HepG2 (cell line): ENCODE results near the gene WSCD2.

Source experiments
- CBX5 ChIP-seq: sonication (generic); formaldehyde crosslinking; IDR thresholded peaks from 2 replicates; pipeline ENCODE4 v1.4.0; 2020; ENCODE audit warnings: missing genetic modification reagents, borderline replicate concordance
- CHD4 ChIP-seq: fragments of 200-600 bp; sonication (generic); IDR thresholded peaks from 2 replicates; pipeline ENCODE4 v1.7.0; 2017; ENCODE audit warnings: mild to moderate bottlenecking, low read length, borderline replicate concordance
- MAFK ChIP-seq, 2 experiments: IDR thresholded peaks in 1 of 2; conservative IDR thresholded peaks in 1 of 2; 2 replicates each; pipeline ENCODE4 v1.6.1; 2011; ENCODE audit warnings: improper control_type of control experiment in 2 of 2, low read length in 2 of 2
- NFE2L1 ChIP-seq: sonication (generic); formaldehyde crosslinking; IDR thresholded peaks from 2 replicates; pipeline ENCODE4 v1.4.0; 2020; ENCODE audit warnings: missing genetic modification reagents, mild to moderate bottlenecking, borderline replicate concordance
- SMC3 ChIP-seq: IDR thresholded peaks from 2 replicates; pipeline ENCODE4 v1.6.1; 2011; ENCODE audit warnings: low read length, improper control_type of control experiment
- TRIM24 ChIP-seq: sonication (generic); formaldehyde crosslinking; IDR thresholded peaks from 2 replicates; pipeline ENCODE4 v1.8.0; 2022; ENCODE audit warnings: mild to moderate bottlenecking, missing genetic modification reagents
- TF ChIP-seq, protein P1 (sequence below), 2 experiments: sonication (generic) in 1 of 2; formaldehyde crosslinking in 1 of 2; IDR thresholded peaks; 2 replicates each; pipeline versions ENCODE4 v1.4.0 to v1.6.1; 2018 to 2020; ENCODE audit warnings: missing genetic modification reagents in 2 of 2, borderline replicate concordance in 1 of 2, low read depth in 1 of 2, mild to moderate bottlenecking in 1 of 2, missing biosample characterization in 1 of 2
- TF ChIP-seq, protein P2 (sequence below): sonication (generic); formaldehyde crosslinking; IDR thresholded peaks from 2 replicates; pipeline ENCODE4 v1.4.0; 2020; ENCODE audit warnings: missing genetic modification reagents
- TF ChIP-seq, protein P3 (sequence below): IDR thresholded peaks from 2 replicates; pipeline ENCODE4 v1.6.1; 2012; ENCODE audit warnings: inconsistent platforms
- TF ChIP-seq, protein P4 (sequence below), 2 experiments: IDR thresholded peaks; 2 replicates each; pipeline ENCODE4 v1.6.1; 2011 to 2012; ENCODE audit warnings: low read length in 2 of 2, borderline replicate concordance in 1 of 2, low read depth in 1 of 2, mild to moderate bottlenecking in 1 of 2, moderate library complexity in 1 of 2
- TF ChIP-seq, protein P5 (sequence below): sonication (generic); formaldehyde crosslinking; IDR thresholded peaks from 2 replicates; pipeline ENCODE4 v1.4.0; 2020; ENCODE audit warnings: mild to moderate bottlenecking, missing genetic modification reagents

DNA sequence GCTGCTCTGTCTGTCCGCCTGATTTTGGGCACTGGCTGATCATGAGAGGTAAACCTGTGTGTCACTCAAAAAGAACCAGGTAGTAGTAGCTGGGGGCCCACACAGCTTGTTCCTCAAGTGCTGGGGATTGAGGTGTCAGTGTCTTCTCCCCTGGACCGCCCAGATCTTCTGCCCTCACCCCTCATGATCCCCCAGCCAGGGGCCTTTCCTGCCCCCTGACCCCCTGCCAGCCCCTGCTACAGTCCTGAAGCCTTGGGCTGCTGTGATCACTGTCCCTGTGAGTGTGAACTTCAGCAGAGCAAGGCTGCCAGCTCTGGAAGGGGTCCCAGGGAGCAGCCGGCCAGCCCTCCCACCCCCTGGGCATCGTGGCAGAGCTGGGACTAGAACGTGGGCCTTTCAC lies 11.4 kb downstream of the WSCD2 start:
- TF ChIP-seq, protein P1, sequence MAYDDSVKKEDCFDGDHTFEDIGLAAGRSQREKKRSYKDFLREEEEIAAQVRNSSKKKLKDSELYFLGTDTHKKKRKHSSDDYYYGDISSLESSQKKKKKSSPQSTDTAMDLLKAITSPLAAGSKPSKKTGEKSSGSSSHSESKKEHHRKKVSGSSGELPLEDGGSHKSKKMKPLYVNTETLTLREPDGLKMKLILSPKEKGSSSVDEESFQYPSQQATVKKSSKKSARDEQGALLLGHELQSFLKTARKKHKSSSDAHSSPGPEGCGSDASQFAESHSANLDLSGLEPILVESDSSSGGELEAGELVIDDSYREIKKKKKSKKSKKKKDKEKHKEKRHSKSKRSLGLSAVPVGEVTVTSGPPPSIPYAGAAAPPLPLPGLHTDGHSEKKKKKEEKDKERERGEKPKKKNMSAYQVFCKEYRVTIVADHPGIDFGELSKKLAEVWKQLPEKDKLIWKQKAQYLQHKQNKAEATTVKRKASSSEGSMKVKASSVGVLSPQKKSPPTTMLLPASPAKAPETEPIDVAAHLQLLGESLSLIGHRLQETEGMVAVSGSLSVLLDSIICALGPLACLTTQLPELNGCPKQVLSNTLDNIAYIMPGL (CRISPR knock-in tag; IDR thresholded peaks at IDR 0.05; ENCODE audit: borderline replicate concordance in 1 of 2, low read depth in 1 of 2), result no peak
- TF ChIP-seq, protein P2, sequence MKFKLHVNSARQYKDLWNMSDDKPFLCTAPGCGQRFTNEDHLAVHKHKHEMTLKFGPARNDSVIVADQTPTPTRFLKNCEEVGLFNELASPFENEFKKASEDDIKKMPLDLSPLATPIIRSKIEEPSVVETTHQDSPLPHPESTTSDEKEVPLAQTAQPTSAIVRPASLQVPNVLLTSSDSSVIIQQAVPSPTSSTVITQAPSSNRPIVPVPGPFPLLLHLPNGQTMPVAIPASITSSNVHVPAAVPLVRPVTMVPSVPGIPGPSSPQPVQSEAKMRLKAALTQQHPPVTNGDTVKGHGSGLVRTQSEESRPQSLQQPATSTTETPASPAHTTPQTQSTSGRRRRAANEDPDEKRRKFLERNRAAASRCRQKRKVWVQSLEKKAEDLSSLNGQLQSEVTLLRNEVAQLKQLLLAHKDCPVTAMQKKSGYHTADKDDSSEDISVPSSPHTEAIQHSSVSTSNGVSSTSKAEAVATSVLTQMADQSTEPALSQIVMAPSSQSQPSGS (CRISPR knock-in tag), result no peak
- TF ChIP-seq CBX5 (CRISPR knock-in tag) (no peak), MAFK (conservative IDR thresholded peaks at IDR 0.05 in 1 of 2, IDR thresholded peaks at IDR 0.05 in 1 of 2; ENCODE audit: low read length in 2 of 2) (no peak), TRIM24 (CRISPR knock-in tag) (no peak), SMC3 (no peak), NFE2L1 (no peak), CHD4 (no peak)
- TF ChIP-seq, protein P3, sequence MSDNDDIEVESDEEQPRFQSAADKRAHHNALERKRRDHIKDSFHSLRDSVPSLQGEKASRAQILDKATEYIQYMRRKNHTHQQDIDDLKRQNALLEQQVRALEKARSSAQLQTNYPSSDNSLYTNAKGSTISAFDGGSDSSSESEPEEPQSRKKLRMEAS, result no peak
- TF ChIP-seq, protein P4, sequence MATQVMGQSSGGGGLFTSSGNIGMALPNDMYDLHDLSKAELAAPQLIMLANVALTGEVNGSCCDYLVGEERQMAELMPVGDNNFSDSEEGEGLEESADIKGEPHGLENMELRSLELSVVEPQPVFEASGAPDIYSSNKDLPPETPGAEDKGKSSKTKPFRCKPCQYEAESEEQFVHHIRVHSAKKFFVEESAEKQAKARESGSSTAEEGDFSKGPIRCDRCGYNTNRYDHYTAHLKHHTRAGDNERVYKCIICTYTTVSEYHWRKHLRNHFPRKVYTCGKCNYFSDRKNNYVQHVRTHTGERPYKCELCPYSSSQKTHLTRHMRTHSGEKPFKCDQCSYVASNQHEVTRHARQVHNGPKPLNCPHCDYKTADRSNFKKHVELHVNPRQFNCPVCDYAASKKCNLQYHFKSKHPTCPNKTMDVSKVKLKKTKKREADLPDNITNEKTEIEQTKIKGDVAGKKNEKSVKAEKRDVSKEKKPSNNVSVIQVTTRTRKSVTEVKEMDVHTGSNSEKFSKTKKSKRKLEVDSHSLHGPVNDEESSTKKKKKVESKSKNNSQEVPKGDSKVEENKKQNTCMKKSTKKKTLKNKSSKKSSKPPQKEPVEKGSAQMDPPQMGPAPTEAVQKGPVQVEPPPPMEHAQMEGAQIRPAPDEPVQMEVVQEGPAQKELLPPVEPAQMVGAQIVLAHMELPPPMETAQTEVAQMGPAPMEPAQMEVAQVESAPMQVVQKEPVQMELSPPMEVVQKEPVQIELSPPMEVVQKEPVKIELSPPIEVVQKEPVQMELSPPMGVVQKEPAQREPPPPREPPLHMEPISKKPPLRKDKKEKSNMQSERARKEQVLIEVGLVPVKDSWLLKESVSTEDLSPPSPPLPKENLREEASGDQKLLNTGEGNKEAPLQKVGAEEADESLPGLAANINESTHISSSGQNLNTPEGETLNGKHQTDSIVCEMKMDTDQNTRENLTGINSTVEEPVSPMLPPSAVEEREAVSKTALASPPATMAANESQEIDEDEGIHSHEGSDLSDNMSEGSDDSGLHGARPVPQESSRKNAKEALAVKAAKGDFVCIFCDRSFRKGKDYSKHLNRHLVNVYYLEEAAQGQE (IDR thresholded peaks at IDR 0.05; ENCODE audit: borderline replicate concordance in 1 of 2, low read depth in 1 of 2, low read length in 2 of 2), result no peak
- TF ChIP-seq, protein P5, sequence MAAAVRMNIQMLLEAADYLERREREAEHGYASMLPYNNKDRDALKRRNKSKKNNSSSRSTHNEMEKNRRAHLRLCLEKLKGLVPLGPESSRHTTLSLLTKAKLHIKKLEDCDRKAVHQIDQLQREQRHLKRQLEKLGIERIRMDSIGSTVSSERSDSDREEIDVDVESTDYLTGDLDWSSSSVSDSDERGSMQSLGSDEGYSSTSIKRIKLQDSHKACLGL (CRISPR knock-in tag), result no peak
